Measurements from ENCODE around the gene KDM6B. TPM values are rescaled to one million over a fixed set of nuclear protein-coding genes. Genes with fewer than 3 reads are reported as not detected.

Gene KDM6B
- total RNA-seq, 1 experiment from 2014 or later: 19.9 TPM

DNA sequence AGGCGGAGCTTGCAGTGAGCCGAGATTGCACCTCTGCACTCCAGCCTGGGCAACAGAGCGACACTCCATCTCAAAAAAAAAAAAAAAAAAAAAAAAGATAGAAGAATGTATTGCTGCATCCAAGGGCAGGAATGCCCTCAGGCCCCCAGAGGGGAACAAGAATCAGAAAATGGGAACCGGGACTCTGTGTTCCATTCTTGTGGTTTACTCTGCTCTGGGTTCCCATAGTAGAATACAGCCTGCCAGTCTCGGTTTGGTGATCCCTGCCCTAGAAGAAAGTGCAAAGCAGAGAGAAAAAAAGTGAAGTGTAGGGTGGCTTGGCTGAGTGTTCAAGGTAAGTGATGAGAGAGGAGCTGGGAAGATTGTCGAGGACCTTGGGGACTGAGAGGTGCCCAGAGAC lies 27.4 kb upstream of the KDM6B start:
- no TSS peak for BruUV-seq (replicated peaks)
- no peak overlapping the region for H3K4me3 ChIP-seq (ENCODE audit: low read depth in 2 of 2, low read length in 2 of 2)
- TF ChIP-seq POLR2AphosphoS5 (IDR thresholded peaks at IDR 0.05; ENCODE audit: low read depth, low read length) (no peak), TCF7L2 (IDR thresholded peaks at IDR 0.05; ENCODE audit: low read depth, low read length) (no peak), SIN3A (IDR thresholded peaks at IDR 0.05; ENCODE audit: borderline replicate concordance, insufficient read depth, low read depth, low read length) (no peak)
- TF ChIP-seq, protein P1, sequence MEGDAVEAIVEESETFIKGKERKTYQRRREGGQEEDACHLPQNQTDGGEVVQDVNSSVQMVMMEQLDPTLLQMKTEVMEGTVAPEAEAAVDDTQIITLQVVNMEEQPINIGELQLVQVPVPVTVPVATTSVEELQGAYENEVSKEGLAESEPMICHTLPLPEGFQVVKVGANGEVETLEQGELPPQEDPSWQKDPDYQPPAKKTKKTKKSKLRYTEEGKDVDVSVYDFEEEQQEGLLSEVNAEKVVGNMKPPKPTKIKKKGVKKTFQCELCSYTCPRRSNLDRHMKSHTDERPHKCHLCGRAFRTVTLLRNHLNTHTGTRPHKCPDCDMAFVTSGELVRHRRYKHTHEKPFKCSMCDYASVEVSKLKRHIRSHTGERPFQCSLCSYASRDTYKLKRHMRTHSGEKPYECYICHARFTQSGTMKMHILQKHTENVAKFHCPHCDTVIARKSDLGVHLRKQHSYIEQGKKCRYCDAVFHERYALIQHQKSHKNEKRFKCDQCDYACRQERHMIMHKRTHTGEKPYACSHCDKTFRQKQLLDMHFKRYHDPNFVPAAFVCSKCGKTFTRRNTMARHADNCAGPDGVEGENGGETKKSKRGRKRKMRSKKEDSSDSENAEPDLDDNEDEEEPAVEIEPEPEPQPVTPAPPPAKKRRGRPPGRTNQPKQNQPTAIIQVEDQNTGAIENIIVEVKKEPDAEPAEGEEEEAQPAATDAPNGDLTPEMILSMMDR (IDR thresholded peaks at IDR 0.05): no peak
- TF ChIP-seq, protein P2, sequence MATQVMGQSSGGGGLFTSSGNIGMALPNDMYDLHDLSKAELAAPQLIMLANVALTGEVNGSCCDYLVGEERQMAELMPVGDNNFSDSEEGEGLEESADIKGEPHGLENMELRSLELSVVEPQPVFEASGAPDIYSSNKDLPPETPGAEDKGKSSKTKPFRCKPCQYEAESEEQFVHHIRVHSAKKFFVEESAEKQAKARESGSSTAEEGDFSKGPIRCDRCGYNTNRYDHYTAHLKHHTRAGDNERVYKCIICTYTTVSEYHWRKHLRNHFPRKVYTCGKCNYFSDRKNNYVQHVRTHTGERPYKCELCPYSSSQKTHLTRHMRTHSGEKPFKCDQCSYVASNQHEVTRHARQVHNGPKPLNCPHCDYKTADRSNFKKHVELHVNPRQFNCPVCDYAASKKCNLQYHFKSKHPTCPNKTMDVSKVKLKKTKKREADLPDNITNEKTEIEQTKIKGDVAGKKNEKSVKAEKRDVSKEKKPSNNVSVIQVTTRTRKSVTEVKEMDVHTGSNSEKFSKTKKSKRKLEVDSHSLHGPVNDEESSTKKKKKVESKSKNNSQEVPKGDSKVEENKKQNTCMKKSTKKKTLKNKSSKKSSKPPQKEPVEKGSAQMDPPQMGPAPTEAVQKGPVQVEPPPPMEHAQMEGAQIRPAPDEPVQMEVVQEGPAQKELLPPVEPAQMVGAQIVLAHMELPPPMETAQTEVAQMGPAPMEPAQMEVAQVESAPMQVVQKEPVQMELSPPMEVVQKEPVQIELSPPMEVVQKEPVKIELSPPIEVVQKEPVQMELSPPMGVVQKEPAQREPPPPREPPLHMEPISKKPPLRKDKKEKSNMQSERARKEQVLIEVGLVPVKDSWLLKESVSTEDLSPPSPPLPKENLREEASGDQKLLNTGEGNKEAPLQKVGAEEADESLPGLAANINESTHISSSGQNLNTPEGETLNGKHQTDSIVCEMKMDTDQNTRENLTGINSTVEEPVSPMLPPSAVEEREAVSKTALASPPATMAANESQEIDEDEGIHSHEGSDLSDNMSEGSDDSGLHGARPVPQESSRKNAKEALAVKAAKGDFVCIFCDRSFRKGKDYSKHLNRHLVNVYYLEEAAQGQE (IDR thresholded peaks at IDR 0.05; ENCODE audit: insufficient read depth in 1 of 2, low read depth in 2 of 2, low read length in 1 of 2): no peak
- no peaks in the 10 kb centered on the region for H3K9me3 ChIP-seq (ENCODE audit: control insufficient read depth, insufficient read depth, low read depth, low read length)
- no peak overlapping the region for H3K27ac ChIP-seq (ENCODE audit: low read length)
- intact Hi-C loops (cut with micrococcal nuclease; ENCODE audit: unreplicated experiment) (no loop called here), in situ Hi-C loops (cut with HindIII; ENCODE audit: low pct_unique_long_range_greater_than_20kb, low sequenced_read_pairs) (no loop called here)
- H3K27me3 ChIP-seq (ENCODE audit: control insufficient read depth, insufficient read depth, low read length): no peaks in the 10 kb centered on the region
- H3K4me1 ChIP-seq (ENCODE audit: control insufficient read depth, insufficient read depth, low read length): no peaks in the 10 kb centered on the region; the same call in 1 of the 2 replicates
- DNase-seq (ENCODE audit: low read depth, low spot score): no peak
- POLR2A ChIA-PET: no interaction called here
- CTCF ChIA-PET: no interaction called here
- H3K36me3 ChIP-seq (ENCODE audit: control insufficient read depth, insufficient read depth, low read length): no peaks in the 10 kb centered on the region
- ATAC-seq: no peak

- TF ChIP-seq TCF7L2 (IDR thresholded peaks at IDR 0.05; ENCODE audit: low read depth, low read length) (no peak), POLR2AphosphoS5 (IDR thresholded peaks at IDR 0.05; ENCODE audit: low read depth, low read length) (no peak), SIN3A (IDR thresholded peaks at IDR 0.05; ENCODE audit: borderline replicate concordance, insufficient read depth, low read depth, low read length) (no peak)
- TF ChIP-seq, protein P2 (IDR thresholded peaks at IDR 0.05; ENCODE audit: insufficient read depth in 1 of 2, low read depth in 2 of 2, low read length in 1 of 2): no peak
- TF ChIP-seq, protein P1 (IDR thresholded peaks at IDR 0.05): no peak
- intact Hi-C loops (cut with micrococcal nuclease; ENCODE audit: unreplicated experiment): no loop called here
- BruUV-seq (replicated peaks): no TSS peak
- Histone ChIP-seq H3K4me3 (ENCODE audit: low read depth in 2 of 2, low read length in 2 of 2) (no peak overlapping the region), H3K4me1 (ENCODE audit: control insufficient read depth, insufficient read depth, low read length) (no peaks in the 10 kb centered on the region; the same call in 1 of the 2 replicates), H3K27me3 (ENCODE audit: control insufficient read depth, insufficient read depth, low read length) (no peaks in the 10 kb centered on the region), H3K27ac (ENCODE audit: low read length) (no peak overlapping the region), H3K9me3 (ENCODE audit: control insufficient read depth, insufficient read depth, low read depth, low read length) (no peaks in the 10 kb centered on the region), H3K36me3 (ENCODE audit: control insufficient read depth, insufficient read depth, low read length) (no peaks in the 10 kb centered on the region)
- ChIA-PET POLR2A (no interaction called here), CTCF (no interaction called here)
- in situ Hi-C loops (cut with HindIII; ENCODE audit: low pct_unique_long_range_greater_than_20kb, low sequenced_read_pairs): no loop called here
- DNase-seq (ENCODE audit: low read depth, low spot score) (no peak), ATAC-seq (no peak)
These were observed 26.8 kb upstream of the KDM6B start for GRCh38 chr17:7807206-7807605.

Data from Panc1 (cell line).